HG03571 (cell line): Measurements from ENCODE around the gene STX18.

Source experiments
- ATAC-seq: cut with Tn5 transposase; IDR thresholded peaks from one replicate; pipeline ENCODE4 v1.9.1; 2021; ENCODE audit not compliant: unreplicated experiment

The STX18 gene

DNA sequence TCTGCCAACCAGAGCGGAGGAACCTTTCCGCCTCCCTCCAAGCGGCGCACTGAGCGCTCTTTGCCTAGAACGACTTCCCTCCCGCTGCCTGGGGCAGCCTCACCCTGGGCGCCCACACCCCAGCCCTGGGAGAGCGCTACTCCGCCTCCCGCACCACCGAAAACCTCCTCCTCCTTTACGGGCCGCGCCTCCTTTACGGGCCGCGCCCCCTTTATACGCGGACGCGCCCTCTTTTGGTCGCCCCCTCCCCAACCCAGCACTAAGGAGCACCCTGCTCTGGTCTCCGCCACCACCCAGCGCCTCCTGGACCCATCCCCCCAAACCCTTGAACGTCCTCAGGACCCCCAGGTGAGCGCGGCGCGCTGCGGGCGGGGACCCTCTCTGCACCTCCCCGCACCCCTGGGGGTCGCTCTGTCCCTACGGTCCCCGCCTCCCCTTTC, 155.5 kb downstream of the STX18 start:
- no peak for ATAC-seq

DNA sequence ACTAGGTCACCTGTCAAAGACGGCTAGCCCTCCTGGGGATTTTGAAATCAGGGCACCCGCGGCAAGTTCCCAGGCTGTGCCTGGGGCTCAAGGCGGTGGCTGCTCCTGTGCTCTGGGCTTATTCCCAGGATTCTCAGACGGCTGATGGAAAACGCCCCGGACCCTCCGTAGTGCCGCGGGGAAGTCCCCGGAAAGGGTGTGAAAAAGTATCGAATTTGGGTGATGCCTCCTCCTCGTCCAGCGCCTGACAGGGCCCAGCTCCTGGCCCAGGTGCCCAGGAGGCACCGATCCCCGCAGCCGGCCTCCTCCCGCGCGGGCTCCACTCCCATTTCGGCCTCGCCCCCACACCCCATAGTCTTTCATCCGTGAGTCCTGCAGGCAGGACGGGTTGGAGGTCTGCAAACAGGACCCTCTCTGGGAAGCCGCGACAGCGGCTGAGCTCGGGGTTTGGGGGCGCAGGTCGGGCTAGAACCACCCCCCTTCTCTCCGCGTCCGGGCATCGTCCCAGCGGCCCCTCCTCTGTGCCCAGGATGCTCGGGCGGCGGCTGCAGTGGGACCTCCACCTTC, 156.0 kb downstream of the STX18 start:
- ATAC-seq = no peak

DNA sequence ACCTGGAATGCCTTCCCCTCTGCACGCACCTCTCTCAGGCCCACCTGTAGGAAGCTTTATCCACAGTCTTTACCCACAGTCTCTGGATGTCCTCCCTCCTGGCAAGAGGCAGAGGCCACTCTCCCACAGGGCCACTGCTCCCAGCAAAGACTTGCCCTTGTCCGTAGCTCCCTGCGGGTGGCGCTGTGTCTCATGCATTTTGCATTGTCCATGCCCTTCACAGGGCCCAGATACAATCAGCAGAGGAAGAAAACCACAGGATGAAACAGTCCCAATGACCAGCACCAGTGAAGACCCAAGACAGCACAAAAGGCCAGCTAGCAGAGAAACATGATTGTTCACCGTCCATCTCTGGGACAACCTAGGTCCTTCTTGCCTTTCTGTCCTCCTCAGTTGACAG, 157.0 kb downstream of the STX18 start:
- ATAC-seq = no peak

DNA sequence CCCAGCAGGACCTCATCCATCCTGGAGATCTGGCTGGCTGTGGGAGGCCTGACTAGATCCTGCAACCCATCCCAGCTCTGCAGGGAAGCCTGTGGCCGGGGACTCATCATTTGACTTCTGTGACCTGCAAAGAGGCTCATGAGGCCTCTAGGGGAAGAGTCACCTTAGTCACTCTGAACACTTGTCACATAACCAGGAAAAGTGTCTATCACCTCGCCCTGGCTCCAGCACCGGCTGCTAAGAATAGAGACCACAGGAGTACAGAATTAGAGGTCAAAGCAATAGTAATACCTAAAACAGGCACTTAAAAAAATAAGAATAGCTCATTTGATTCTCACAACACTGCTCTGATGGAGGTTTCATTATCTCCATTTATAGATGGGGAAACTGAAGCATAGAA, 158.8 kb downstream of the STX18 start:
- ATAC-seq = no peak

GRCh38 chr4:4379540-4380087, 162.2 kb downstream of the STX18 start:
- no peak for ATAC-seq

DNA sequence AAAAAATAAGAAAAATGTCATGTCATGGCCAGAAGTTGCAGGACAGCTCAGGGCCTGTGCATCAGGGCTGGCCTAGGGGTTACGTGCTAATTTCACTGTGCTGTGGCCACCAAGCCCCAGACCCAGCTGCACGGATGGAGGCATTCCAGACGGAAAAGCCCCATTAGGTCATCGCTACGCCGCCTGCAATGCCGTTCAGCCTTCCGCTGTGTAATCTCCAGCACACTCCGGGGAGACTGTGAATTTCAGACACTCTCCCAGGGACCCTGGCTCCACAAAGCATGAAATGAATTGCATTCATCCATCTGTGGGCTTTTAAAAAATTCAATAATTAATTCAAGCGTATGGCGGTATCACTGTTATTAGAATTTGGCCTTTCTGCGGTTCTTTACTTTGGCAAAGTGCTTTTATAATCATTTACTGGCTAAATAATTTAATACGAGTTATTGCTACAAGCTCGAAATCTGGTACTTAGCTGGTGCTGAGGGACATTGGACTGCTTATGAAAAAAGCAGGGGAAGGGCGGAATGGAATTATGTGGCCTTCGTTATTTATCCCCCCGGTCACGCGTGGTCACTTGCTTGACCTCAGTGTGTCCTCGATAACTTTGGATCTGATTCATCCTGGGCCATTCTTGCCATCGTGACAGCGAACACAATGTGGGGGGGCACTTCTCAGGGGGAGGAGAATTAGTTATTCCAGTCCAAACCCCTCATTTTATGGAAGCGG, 164.0 kb downstream of the STX18 start:
- ATAC-seq = no peak

- no peak for ATAC-seq
Measured at GRCh38 chr4:4377191-4377590, 164.7 kb downstream of the STX18 start.

DNA sequence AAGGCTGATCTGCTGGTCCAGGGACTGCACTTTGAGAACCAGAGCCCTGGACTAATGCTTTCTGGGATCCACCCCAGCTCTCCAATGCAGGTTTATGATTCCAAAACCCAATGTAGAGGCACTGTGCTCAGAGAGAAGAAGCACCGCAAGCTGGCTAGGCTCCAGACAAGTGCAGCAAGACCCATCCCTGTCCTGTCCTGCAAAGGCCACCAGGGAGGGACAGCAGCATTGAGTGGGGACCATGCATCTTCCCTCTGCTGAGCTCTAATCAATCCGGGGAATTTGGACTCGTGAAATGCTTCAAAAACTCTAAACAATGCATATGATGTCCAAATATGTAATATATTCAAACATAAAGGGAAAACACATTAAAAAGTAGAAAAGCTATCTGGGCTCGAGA, 165.8 kb downstream of the STX18 start:
- no peak for ATAC-seq

DNA sequence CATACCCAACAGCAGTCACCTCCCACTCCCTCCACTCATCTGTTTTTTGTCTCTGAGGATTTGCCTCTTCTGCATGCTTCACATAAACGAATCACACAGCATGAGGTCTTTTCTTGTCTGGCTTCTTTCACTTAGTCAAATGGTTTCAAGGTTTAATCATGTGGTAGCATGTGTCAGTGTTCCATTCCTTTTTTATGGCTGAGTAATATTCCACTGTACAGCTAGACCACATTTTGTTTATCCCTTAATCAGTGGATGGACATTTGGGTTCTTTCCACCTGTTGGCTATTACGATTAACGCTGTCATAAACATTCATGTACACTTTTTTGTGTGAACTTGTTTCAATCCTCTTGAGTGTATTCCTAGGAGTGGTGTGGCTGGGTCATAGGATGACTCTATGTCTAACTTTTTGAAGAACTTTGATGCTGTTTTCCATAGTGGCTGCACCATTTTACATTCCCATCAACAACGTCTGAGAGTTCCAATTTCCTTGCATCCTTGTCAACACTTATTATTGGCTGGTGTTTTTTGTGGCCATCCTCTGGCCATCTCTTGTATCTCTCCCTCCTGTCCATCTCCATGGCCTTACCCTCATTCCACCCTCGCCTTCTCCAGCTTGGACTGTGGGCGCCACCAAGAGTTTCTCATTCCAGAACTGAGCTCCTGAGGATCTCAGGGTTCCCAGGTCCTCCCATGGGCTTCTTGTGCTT, 167.3 kb downstream of the STX18 start:
- no peak for ATAC-seq
